ENCODE data around the gene ASB7.

The ASB7 gene

DNA sequence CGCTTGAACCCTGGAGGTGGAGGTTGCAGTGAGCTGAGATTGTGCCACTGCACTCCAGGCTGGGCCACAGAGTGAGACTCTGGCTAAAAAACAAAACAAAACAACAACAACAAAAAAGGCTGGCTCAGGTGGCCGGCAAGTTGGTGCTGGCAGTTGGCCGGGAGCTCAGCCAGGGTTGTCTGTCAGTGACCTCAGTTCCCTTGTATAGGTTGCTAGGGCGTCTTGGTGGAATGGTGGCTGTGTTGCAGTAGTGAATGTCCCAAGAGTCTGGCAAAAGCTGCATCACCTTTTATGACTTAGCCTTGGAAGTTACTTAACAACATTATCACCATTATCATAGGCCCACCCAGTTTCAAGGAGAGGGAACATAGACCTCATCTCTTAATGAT is 40.6 kb downstream of the ASB7 start:
- Histone ChIP-seq H3K9ac (ENCODE audit: low read length) (no peak overlapping the region), H3F3A (ENCODE audit: insufficient read depth) (no peaks in the 10 kb centered on the region), H3K9me3 (ENCODE audit: insufficient read depth, low read length) (no peaks in the 10 kb centered on the region), H4K20me1 (ENCODE audit: low read depth, low read length) (no peaks in the 10 kb centered on the region), H3K4me2 (ENCODE audit: low read depth, low read length, poor library complexity, severe bottlenecking) (no peak overlapping the region), H2AFZ (ENCODE audit: low read depth, low read length, severe bottlenecking) (no peak overlapping the region), H3K9me2 (replicated peaks; ENCODE audit: insufficient read depth, low read length) (no peaks in the 10 kb centered on the region), H3K4me3 (ENCODE audit: insufficient read depth, low read length, poor library complexity, severe bottlenecking) (no peak overlapping the region), H3K36me3 (ENCODE audit: low read length) (no peaks in the 10 kb centered on the region), H3K27ac (ENCODE audit: low read depth, low read length) (no peak overlapping the region), H3K79me2 (ENCODE audit: insufficient read depth, low read length) (peaks cover 25% of the 10 kb centered on the region), H3K27me3 (ENCODE audit: low read length) (no peaks in the 10 kb centered on the region)
- no peak for TF ChIP-seq EZH2phosphoT487 (conservative IDR thresholded peaks at IDR 0.05; ENCODE audit: low read length)
- TF ChIP-seq, protein P1, sequence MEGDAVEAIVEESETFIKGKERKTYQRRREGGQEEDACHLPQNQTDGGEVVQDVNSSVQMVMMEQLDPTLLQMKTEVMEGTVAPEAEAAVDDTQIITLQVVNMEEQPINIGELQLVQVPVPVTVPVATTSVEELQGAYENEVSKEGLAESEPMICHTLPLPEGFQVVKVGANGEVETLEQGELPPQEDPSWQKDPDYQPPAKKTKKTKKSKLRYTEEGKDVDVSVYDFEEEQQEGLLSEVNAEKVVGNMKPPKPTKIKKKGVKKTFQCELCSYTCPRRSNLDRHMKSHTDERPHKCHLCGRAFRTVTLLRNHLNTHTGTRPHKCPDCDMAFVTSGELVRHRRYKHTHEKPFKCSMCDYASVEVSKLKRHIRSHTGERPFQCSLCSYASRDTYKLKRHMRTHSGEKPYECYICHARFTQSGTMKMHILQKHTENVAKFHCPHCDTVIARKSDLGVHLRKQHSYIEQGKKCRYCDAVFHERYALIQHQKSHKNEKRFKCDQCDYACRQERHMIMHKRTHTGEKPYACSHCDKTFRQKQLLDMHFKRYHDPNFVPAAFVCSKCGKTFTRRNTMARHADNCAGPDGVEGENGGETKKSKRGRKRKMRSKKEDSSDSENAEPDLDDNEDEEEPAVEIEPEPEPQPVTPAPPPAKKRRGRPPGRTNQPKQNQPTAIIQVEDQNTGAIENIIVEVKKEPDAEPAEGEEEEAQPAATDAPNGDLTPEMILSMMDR (IDR thresholded peaks at IDR 0.05; ENCODE audit: insufficient read depth, low read length, poor library complexity, severe bottlenecking), result no peak

DNA sequence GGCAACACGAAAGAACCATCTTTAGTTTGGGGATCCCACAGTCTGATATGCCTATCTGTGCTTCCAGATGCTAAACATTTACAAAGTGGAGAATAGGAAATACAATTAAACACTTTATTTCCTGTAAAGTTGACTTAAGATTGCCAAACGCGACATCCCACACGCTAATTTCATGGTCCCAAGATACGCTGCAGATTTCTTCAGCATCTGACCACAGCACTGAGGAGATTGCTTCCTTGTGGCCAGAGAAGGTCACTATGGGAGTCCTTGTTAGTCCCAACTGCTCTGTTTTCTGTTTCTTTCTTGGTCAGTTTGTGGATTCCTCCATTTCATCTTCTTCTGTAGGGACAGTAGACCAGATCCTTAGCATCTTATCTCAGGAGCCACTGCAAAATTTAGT is 43.3 kb downstream of the ASB7 start:
- H3K27me3 ChIP-seq (ENCODE audit: low read length), result no peaks in the 10 kb centered on the region
- no peak for TF ChIP-seq EZH2phosphoT487 (conservative IDR thresholded peaks at IDR 0.05; ENCODE audit: low read length)
- TF ChIP-seq, protein P1 (IDR thresholded peaks at IDR 0.05; ENCODE audit: insufficient read depth, low read length, poor library complexity, severe bottlenecking), result no peak
- H2AFZ ChIP-seq (ENCODE audit: low read depth, low read length, severe bottlenecking), result no peak overlapping the region
- no peak overlapping the region for H3K4me2 ChIP-seq (ENCODE audit: low read depth, low read length, poor library complexity, severe bottlenecking)
- no peak overlapping the region for H3K27ac ChIP-seq (ENCODE audit: low read depth, low read length)
- H3F3A ChIP-seq (ENCODE audit: insufficient read depth), result no peaks in the 10 kb centered on the region
- 0 out of 2 replicates have a peak, but pooled peaks cover 3% of the 10 kb centered on the region for H3K36me3 ChIP-seq (ENCODE audit: low read length)
- H4K20me1 ChIP-seq (ENCODE audit: low read depth, low read length), result no peaks in the 10 kb centered on the region
- peaks cover 15% of the 10 kb centered on the region; the same call in 1 of the 2 replicates for H3K79me2 ChIP-seq (ENCODE audit: insufficient read depth, low read length)
- no peak overlapping the region for H3K4me3 ChIP-seq (ENCODE audit: insufficient read depth, low read length, poor library complexity, severe bottlenecking)
- no peaks in the 10 kb centered on the region for H3K9me3 ChIP-seq (ENCODE audit: insufficient read depth, low read length)
- H3K9me2 ChIP-seq (replicated peaks; ENCODE audit: insufficient read depth, low read length), result no peaks in the 10 kb centered on the region
- no peak overlapping the region for H3K9ac ChIP-seq (ENCODE audit: low read length)

DNA sequence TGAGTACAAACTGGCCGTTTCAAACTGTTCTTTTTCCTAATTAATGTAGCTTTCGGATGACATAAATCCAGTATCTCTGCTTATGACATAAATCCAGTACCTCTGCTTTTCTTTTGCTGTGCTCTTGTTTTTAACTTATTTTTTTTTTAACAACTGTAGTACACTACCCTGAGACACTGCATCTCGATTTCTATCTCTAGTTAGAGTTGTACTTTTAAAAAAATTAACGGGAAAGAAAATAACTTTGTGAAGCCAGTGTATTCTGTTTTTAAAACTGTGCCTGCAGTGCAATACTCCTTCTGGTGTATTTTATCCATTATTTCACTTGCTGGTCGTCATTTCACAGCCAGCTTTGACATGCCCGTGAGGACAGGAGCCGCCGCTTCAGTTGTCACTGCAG is 46.6 kb downstream of the ASB7 start:
- Histone ChIP-seq H3K9me3 (ENCODE audit: insufficient read depth, low read length) (no peaks in the 10 kb centered on the region), H2AFZ (ENCODE audit: low read depth, low read length, severe bottlenecking) (no peak overlapping the region), H3F3A (ENCODE audit: insufficient read depth) (no peaks in the 10 kb centered on the region), H3K27ac (ENCODE audit: low read depth, low read length) (no peak overlapping the region), H3K4me3 (ENCODE audit: insufficient read depth, low read length, poor library complexity, severe bottlenecking) (no peak overlapping the region), H3K9me2 (replicated peaks; ENCODE audit: insufficient read depth, low read length) (no peaks in the 10 kb centered on the region), H3K36me3 (ENCODE audit: low read length) (0 out of 2 replicates have a peak, but pooled peaks cover 3% of the 10 kb centered on the region), H3K4me2 (ENCODE audit: low read depth, low read length, poor library complexity, severe bottlenecking) (no peak overlapping the region), H3K79me2 (ENCODE audit: insufficient read depth, low read length) (peaks cover 9% of the 10 kb centered on the region; the same call in 1 of the 2 replicates), H3K9ac (ENCODE audit: low read length) (no peak overlapping the region), H3K27me3 (ENCODE audit: low read length) (no peaks in the 10 kb centered on the region), H4K20me1 (ENCODE audit: low read depth, low read length) (no peaks in the 10 kb centered on the region)
- TF ChIP-seq, protein P1 (IDR thresholded peaks at IDR 0.05; ENCODE audit: insufficient read depth, low read length, poor library complexity, severe bottlenecking), result no peak
- TF ChIP-seq EZH2phosphoT487 (conservative IDR thresholded peaks at IDR 0.05; ENCODE audit: low read length), result no peak

Measured in SU-DHL-6 (cell line).